GM19240 (cell line): ENCODE results near the gene CABP4.
"Not testable (repeated sequence)": the region's sequence is repeated elsewhere in the genome, so short reads cannot be mapped to it uniquely, and the experiment has no call there.

Experiments used
- DNase-seq: peaks from one replicate; pipeline ENCODE4 v3.0.0; 2011; ENCODE audit warnings: low spot score; ENCODE audit not compliant: insufficient read length

The CABP4 gene

GRCh38 chr11:67453816-67454732 lies 1.1 kb upstream of the CABP4 start:
- DNase-seq, result no peak

DNA sequence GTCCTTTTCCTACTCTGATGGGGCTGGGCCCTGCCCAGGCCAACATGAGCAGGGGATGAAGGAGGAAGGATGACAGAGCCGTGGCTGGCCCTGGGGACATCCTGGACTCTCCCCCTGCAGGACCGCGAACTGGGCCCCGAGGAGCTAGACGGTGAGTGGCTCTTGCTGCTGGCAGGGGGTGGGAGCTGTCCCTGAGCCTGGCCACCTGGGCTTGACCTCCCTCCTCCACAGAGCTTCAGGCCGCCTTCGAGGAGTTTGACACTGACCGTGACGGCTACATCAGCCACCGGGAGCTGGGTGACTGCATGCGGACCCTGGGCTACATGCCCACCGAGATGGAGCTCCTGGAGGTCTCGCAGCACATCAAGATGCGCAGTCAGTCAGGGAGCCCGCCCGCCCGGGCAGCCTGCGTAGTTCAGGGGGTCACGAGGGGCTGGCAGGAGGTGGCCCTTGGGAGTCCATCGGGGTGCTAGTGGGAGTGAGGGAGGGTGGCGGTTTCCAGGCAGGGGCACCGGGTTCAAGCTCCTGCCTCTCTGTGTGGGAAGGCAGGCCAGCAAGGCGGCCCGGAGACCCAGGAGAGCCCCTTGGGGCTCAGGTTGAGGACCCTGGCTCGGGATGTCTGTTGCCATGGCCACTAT lies 1.0 kb downstream of the CABP4 start:
- no peak for DNase-seq

GRCh38 chr11:67457453-67457852 lies 2.3 kb downstream of the CABP4 start:
- DNase-seq, result no peak

- no peak for DNase-seq
Measured at GRCh38 chr11:67458266-67458665, 3.1 kb downstream of the CABP4 start.

DNA sequence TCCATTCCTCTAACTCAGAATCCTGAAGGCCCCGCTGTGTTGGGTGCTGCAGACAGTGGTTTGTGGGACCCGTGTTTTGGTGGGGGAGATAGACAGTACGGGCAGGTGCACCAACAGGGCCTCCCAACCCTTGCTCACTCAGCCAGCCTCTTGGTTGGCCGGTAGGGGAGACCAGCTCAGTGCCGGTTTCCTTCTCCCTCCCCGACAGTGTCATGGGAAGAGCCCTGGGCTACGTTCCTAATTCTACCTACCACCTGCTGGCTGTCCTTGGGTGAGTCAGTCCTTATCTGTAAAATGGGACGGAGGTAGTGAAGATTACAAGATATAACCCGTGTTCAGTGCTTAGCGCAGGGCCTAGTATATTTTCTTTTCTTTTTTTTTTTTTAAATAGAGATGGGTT lies 8.0 kb downstream of the CABP4 start:
- no peak for DNase-seq

- no peak for DNase-seq
Measured at GRCh38 chr11:67463680-67464410, 8.7 kb downstream of the CABP4 start.

DNA sequence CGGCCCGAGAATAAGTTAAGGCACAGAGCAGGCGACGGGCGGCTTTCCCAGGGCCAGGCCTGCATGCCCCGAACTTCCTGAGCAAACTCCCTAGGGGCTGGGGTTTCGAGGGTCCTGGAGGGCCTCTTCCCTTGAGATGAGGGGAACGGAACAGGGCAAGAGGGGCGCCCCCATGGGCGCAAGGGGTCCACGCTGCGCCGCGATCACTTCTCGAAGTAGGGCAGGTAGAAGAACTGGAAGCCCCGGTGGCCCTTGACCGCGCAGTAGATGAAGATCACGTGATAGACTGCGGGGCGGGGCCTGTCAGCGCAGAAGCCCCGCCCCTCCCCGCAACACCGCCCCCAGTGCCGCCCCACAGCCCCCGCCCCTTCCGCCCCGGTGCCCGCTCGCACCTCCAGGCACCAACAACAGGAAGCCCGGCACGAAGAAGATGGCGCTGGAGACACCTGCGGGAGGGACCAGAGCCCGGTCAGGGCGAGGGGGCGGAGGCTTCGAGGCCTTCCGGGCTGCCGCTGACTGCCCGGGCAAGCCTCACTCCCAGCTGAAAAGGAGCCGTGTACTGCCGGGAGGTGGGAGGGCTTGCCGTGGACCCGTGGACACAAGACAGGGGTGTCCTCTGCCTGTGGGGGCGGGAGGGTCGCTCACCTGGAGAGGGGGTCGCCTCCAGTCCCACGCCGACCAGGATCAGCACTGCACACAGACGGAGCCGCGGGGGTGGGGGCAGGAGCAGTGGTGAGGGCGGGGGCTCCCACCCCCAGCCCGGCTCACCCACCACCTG lies 9.4 kb downstream of the CABP4 start:
- DNase-seq, result peak; percentile 92

DNA sequence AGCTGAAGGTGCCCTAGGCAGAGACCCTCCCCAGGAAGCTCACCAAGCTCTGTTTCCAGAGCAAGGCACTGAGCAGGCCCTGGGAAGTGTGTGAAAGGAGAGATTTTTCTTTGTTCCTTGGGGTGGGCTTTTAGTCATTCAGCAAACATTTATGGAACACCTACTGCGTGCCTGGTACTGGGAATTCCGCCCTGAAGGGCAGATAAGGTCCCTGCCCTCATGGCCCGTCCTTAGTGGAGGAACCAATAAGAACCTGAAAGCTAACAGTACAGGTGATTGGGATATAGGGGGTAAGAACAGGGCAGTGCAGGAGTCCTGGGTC lies 10.0 kb downstream of the CABP4 start:
- no peak for DNase-seq

DNA sequence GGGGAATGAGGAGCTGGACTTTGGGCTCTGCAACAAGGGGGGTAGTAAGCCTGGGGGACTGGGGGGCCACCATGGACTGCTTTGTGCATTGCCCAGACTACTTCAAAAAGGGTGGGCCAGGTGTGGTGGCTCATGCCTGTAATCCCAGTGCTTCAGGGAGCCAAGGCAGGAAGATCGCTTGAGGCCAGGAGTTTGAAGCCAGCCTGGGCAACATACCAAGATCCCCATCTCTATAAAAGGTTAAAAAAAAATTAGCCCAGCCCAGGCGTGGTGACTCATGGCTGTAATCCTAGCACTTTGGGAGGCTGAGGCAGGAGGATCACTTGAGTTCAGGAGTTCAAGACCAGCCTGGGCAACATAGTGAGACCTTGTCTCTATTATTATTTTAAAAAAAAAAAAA lies 10.4 kb downstream of the CABP4 start:
- DNase-seq, result not testable (repeated sequence)

- no peak for DNase-seq
Measured at GRCh38 chr11:67466367-67466766, 11.2 kb downstream of the CABP4 start.

- DNase-seq, result no peak
Measured at GRCh38 chr11:67466962-67467771, 12.0 kb downstream of the CABP4 start.

DNA sequence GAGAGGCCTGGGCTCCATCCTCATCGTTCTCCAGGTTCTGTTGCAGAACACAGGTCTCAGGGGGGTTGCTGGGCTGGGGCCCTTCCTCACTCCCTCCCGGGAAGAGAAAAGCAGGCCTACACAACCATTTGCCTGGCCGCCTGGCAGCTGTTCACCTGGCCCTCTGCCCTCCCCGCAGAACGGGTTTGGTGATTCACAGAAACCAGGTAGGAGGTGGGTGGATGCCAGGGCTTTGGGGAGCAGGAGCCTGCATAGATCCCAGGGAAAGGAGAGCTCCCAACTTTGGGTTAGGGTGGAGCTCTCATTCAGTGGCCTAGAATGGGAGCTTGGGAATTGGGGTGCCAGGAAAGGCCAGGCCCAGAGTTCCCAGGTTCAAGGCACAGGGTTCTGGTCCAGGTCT lies 12.9 kb downstream of the CABP4 start:
- DNase-seq, result no peak

DNA sequence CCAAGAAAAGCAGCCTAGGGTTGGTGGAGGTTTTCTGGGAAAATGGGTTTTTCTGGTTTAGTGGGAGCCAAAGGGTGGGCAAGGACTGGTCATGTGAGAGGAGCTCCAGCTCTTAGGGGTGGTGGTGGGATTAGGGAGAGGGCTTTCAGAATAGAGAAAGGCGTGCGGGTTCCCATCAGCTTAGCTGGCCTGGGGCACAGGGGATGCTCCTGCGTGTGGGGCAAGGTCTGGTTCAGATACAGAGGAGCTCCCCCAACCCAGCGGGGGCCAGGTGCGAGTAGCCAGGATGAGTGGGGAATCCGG lies 13.3 kb downstream of the CABP4 start:
- DNase-seq, result no peak

DNA sequence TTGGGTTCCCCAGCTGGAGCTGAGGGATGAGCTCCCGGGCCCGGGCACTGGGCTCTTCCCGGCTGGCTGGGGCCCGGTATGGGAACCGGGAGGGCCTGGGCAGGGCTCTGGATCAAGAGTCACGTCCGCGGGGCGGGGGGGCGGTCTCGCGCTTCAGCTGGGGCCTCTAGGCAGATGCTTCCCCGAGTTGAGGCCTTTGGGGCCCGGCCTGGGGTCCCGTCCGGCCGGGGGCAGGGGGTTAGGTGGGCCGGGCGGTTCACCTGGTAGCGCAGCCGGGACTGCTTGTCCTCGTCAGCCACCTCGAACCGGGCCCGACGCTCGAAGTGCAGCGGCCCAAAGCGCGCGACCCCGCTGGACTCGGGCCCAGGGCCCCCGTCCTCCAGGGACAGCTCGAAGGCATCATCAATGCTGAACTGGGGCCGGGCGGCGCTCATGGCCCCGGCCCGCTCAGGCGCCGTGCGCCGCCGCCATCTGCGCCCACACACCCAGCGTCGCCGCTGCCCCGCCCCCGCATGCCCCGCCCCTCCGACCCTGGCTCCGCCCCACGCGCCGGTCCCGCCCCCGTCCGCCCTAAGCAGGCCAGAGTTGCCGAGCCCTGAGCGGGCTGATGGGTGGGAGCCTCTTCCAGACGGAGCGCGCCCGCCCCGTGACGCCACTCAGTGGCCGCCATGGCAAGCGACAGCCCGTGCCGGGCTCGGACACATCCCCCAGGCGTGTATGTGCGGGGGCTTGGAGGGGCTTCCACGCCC lies 13.8 kb downstream of the CABP4 start, which contains the start of gene TMEM134:
TMEM134 (minus strand) TSS at position 493 of the 749 bp plus-strand sequence; CDS start at position 434, 59 bp downstream.
- peak; percentile 92 for DNase-seq

DNA sequence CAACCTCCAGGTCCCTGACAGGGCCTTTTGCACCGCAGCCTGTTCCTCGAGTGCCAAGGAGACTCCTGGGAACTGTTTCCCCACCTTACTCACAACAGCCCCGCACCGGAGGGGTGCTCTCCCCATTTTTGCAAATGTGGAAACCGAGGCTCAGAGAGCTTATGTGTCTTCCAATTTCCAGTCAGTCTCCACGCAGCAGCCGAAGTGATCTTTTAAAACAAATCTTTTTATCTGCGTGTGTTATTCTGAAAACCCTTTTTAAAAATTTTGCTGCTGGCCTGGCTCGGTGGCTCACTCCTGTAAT lies 14.3 kb downstream of the CABP4 start:
- no peak for DNase-seq

DNA sequence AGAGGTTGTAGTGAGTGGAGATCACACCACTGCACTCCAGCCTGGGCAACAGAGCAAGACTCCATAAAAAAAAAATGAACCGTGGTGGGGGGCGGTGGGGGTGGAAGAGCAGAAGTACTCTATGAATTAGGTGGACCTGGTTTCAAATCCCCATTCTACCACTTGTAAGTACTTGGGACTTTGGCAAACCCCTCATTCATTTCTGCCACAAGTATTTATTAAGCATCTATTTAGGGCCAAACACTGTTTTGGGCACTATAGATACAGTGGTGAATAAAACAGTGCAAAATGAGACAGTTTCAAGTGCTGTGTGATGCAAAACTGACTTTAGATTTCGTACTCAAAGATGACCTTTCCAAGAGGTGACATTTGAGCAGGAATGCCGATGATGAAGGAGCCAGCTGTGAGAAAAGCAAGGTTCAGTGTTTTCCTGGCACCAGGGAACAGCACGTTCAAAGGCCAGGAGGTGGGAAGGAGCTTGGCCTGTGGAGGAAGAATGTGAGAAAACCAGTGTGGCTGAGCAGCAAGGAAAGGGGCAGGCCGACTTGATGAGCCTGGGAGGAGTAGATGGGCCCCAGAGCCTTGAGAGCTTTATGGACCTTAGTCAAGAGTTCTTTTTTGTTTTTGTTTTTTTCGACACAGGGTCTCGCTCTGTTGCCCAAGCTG lies 15.3 kb downstream of the CABP4 start:
- no peak for DNase-seq

GRCh38 chr11:67472882-67473281 lies 17.7 kb downstream of the CABP4 start:
- no peak for DNase-seq

- DNase-seq, result not testable (repeated sequence)
Measured at GRCh38 chr11:67476692-67477091, 21.5 kb downstream of the CABP4 start.

DNA sequence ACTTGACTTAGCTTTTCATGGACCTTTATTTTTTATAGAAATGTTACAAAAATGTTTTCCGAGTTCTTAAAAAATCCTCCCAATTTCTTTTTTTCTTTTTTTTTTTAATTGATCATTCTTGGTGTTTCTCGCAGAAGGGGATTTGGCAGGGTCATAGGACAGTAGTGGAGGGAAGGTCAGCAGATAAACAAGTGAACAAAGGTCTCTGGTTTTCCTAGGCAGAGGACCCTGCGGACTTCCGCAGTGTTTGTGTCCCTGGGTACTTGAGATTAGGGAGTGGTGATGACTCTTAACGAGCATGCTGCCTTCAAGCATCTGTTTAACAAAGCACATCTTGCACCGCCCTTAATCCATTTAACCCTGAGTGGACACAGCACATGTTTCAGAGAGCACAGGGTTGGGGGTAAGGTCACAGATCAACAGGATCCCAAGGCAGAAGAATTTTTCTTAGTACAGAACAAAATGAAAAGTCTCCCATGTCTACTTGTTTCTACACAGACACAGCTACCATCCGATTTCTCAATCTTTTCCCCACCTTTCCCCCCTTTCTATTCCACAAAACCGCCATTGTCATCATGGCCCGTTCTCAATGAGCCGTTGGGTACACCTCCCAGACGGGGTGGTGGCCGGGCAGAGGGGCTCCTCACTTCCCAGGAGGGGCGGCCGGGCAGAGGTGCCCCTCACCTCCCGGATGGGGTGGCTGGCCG lies 22.3 kb downstream of the CABP4 start:
- DNase-seq, result not testable (repeated sequence)
